ENCODE results near the gene HERC6. TPM values are rescaled to one million over a fixed set of nuclear protein-coding genes. Genes with fewer than 3 reads are reported as not detected.
"Not testable (repeated sequence)": the region's sequence is repeated elsewhere in the genome, so short reads cannot be mapped to it uniquely, and the experiment has no call there.

Gene HERC6
- total RNA-seq, 1 donor from 2014 or later = 10.0 TPM

DNA sequence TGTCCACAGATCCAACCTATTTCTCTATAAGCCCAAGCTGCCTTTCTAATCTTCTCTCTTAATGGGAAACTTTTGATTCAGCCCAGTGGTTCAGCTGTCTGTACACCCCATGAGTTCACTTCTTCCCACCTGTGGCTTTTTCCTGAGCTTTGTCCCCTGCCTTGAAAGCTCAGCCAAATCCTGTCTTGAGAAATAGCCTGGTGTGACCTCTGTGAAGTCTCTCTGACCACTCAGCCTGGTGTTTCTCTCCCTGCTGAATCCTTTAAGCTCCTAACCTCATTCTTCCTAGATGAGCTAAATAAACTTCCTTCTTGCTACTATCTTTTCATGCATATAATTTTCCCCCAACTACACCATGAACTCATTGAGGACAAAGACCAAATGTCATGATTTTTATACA, 63.0 kb downstream of the HERC6 start:
- intact Hi-C loops (cut with DNase I) = no loop called here
- no peak for DNase-seq (ENCODE audit: low spot score)

GRCh38 chr4:88442689-88443191, 64.1 kb downstream of the HERC6 start:
- intact Hi-C loops (cut with DNase I) = no loop called here
- DNase-seq (ENCODE audit: low spot score) = no peak

DNA sequence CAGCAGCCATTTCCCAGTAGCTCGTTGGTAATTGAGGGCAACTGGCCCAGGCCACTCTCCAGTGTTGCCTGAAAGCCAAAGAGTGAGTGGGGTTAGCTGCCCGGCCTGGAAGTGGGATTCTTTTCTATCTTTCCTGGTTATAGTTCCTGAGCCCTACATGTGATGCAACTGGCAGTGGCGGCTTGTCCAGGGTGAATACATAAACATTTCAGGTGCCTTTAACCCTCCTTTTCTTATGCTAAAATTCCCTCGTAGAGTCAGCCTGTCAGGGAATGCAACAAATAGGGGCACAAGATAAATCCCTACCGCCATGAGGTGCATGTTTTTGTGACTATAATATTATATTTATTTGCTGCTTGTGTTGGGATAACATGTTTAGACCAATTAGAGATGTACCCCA, 64.8 kb downstream of the HERC6 start:
- intact Hi-C loops (cut with DNase I) = no loop called here
- DNase-seq (ENCODE audit: low spot score) = no peak

GRCh38 chr4:88445252-88445651, 66.6 kb downstream of the HERC6 start:
- DNase-seq (ENCODE audit: low spot score) = no peak
- intact Hi-C loops (cut with DNase I) = no loop called here

GRCh38 chr4:88446124-88446523, 67.5 kb downstream of the HERC6 start:
- DNase-seq (ENCODE audit: low spot score) = no peak
- intact Hi-C loops (cut with DNase I) = no loop called here

DNA sequence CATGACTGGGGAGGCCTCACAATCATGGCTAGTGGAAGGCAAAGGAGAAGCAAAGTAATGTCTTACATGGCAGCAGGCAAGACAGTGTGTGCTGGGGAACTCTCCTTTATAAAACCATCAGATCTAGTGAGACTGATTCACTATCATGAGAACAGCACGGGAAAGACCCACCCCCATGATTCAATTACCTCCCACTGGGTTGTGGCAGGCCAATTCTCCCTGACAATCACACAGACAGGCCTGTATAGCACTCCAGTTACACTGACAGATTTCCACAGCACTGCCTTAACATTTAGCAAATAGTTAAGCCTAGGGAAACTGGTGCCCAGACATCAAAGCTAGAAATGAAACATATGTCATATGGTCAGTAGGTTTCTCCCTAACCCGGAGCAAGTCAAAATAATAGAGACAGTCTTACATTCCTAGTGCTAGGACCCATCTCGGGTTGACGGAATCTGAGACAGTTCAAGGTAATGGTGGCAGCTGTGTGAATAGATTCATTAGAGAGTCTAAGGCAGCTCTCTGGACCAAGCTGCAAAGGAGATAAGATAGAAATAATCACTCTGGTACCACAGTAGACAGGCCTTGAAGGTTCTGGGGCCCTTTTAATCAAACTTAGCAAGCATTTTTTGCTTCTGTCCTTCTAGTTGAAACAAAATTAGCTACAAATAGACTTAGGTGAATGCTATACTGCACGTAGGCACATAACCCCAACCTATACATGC, 68.9 kb downstream of the HERC6 start:
- intact Hi-C loops (cut with DNase I) = no loop called here
- no peak for DNase-seq (ENCODE audit: low spot score)

- DNase-seq (ENCODE audit: low spot score); intact Hi-C loops (cut with DNase I): not testable (repeated sequence)
These were observed 69.6 kb downstream of the HERC6 start for GRCh38 chr4:88448211-88448765.

- intact Hi-C loops (cut with DNase I) = no loop called here
- DNase-seq (ENCODE audit: low spot score) = no peak
These were observed 70.2 kb downstream of the HERC6 start for GRCh38 chr4:88448889-88449288.

DNA sequence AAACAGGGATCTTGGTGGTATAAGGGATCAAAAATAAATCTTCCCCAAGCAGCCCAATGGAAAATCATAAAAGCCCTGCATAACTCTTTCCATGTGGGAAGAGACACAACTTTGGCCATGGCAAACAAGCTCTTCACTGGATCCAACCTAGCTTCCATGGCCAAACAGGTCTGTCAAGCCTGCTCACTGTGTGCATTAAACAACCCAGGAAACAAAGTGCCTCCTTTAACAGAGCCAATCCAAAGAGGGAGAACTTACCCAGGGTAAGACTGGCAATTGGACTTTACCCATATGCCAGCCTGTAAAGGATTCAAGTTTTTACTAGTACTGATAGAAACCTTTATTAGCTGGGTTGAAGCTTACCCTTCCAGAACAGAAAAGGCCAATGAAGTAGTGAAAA, 70.6 kb downstream of the HERC6 start:
- intact Hi-C loops (cut with DNase I) = no loop called here
- no peak for DNase-seq (ENCODE audit: low spot score)

DNA sequence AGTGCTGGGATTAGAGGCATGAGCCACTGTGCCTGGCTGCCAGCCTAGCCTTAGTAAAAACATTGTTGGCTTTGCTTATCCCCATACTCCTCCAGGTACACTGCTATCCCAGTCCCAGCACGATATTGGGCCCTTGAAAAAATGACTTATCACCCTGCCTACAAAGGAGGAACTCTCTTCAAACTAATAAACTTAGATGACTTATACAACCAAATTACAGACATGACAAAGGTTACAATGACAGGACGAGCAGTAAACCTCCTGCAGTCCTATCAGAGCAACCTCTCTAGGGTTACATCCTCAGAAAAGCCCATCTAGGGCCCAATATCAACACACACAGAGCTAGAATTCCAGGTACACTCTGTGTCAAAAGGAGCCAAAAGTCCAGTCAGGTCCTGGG, 72.6 kb downstream of the HERC6 start:
- no peak for DNase-seq (ENCODE audit: low spot score)
- intact Hi-C loops (cut with DNase I) = no loop called here

DNA sequence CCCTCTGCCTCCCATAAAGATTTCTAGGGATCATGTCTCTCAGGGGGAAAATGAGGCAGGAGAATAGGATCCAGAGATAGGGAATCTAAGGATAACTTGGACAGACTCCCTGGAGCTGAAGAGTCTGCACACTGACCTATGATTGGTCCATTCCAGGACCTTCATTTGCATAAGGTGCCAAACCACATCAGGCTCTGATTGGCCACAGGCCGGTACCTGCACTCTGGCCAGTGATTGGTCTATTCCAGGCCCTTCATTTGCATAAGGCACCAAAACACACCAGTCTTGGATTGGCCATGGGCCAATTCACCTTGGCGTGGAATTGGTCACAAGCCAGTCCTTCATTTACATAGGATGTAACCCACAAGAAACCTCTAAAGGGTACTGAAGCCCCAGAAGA, 74.3 kb downstream of the HERC6 start:
- intact Hi-C loops (cut with DNase I) = no loop called here
- DNase-seq (ENCODE audit: low spot score) = no peak

GRCh38 chr4:88456670-88457306, 78.1 kb downstream of the HERC6 start, which contains the start of gene HERC5:
TSS of gene HERC5 (plus strand) at chr4:88457119. CDS start at chr4:88457270, 151 bp downstream.
- intact Hi-C loops (cut with DNase I) = loop anchor here (1.0 to 5.0 kb wide), 4 partner anchors 58 to 237 kb away; partner anchors contain the start of genes HERC6 and PPM1K
- peak; percentile 95 for DNase-seq (ENCODE audit: low spot score)

GRCh38 chr4:88457307-88458103, 78.9 kb downstream of the HERC6 start:
- DNase-seq (ENCODE audit: low spot score) = peak; percentile 76
- intact Hi-C loops (cut with DNase I) = loop anchor here (2.0 to 5.0 kb wide), 3 partner anchors 57 to 175 kb away; partner anchors contain the start of genes HERC6 and PPM1K

GRCh38 chr4:88458104-88458740, 79.6 kb downstream of the HERC6 start:
- intact Hi-C loops (cut with DNase I) = loop anchor here (5.0 kb wide), 1 partner anchor 176 kb away; the partner anchor contains the start of gene PPM1K
- no peak for DNase-seq (ENCODE audit: low spot score)

DNA sequence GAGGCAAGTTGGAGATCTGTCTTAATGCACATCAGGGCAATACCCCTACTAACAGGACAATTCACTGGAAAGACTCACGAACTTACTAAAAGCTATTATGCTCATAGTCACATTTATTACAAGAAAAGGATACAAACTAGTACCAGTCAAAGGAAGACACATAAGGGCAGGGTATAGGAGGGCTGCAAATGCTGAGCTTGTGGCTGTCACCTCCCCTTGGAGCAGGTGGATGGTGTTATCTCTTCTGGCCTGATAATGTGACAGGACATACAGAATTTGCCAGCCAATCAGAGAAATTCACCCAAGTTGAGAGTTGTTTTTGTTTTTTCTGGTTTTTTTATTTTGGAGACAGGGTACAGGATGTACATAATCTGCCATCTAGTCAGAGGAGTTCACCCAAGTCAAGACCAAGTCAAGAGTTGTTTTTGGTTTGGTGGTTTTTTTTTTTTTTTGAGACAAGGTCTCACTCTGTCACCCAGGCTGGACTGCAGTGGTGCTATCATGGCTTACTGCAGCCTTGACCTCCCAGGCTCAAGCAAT, 87.1 kb downstream of the HERC6 start:
- no peak for DNase-seq (ENCODE audit: low spot score)
- intact Hi-C loops (cut with DNase I) = no loop called here

GRCh38 chr4:88467392-88467791, 88.7 kb downstream of the HERC6 start:
- intact Hi-C loops (cut with DNase I) = no loop called here
- no peak for DNase-seq (ENCODE audit: low spot score)

DNA sequence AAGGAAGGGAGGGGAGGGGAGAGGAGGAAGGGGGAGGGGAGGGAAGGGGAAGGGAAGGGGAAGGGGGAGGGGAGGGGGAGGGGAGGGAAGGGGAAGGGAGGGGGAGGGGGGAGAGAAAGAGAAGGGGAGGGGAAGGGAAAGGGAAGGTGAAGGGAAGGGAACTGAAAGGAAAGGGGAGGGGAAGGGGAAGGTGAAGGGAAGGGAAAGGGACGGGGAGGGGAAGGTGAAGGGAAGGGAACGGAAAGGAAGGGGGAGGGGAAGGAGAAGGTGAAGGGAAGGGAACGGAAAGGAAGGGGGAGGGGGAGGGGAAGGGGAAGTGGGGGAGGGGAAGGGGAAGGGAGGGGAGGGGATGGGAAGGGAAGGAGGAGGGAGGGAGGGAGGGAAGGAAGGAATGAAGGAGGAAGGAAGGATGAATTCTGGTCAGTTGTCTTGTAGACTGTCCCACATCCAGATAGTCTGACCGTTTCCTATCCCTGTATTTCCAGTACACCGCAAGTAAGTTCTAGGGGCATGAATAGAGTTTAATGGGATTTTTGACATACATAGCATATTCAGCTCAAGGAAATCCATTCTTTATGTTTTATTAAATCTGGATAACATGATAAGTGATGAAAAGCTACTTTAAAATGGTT, 98.7 kb downstream of the HERC6 start:
- intact Hi-C loops (cut with DNase I) = no loop called here

GRCh38 chr4:88478247-88478646, 99.6 kb downstream of the HERC6 start:
- no peak for DNase-seq (ENCODE audit: low spot score)
- intact Hi-C loops (cut with DNase I) = no loop called here

More for the DNA sequence above, 98.7 kb downstream of the HERC6 start:
- no peak for DNase-seq (ENCODE audit: low spot score)

GRCh38 chr4:88481537-88481936, 102.9 kb downstream of the HERC6 start:
- intact Hi-C loops (cut with DNase I) = no loop called here
- no peak for DNase-seq (ENCODE audit: low spot score)
